Thymus (tissue), 11 donors: Measurements from ENCODE around the gene PUM2. TPM values are rescaled to one million over a fixed set of nuclear protein-coding genes. Genes with fewer than 3 reads are reported as not detected.

Source experiments
- DNase-seq, 9 donors: peaks; one replicate each; pipeline ENCODE4 v3.0.0-alpha.2; 2013; ENCODE audit warnings: low spot score in 9 of 9, low read depth in 6 of 9, missing footprints in 1 of 9
- H3K27ac ChIP-seq, 2 donors: one replicate each; pipeline ENCODE4 v1.5.1; 2013; ENCODE audit warnings: control low read depth in 1 of 2, low read depth in 1 of 2, low read length in 1 of 2, mild to moderate bottlenecking in 1 of 2, moderate library complexity in 1 of 2
- H3K27me3 ChIP-seq, 2 donors: one replicate each; pipeline ENCODE4 v1.5.1; 2013; ENCODE audit warnings: low read length in 1 of 2; ENCODE audit not compliant: control insufficient read depth in 2 of 2, insufficient read depth in 1 of 2
- H3K36me3 ChIP-seq, 2 donors: one replicate each; pipeline ENCODE4 v1.5.1; 2013; ENCODE audit warnings: low read length in 1 of 2, mild to moderate bottlenecking in 1 of 2, moderate library complexity in 1 of 2; ENCODE audit not compliant: control insufficient read depth in 2 of 2, insufficient read depth in 2 of 2
- H3K4me1 ChIP-seq, 2 donors: one replicate each; pipeline ENCODE4 v1.5.1; 2013; ENCODE audit warnings: low read length in 2 of 2; ENCODE audit not compliant: control insufficient read depth in 2 of 2, insufficient read depth in 2 of 2
- H3K4me3 ChIP-seq, 2 donors: one replicate each; pipeline ENCODE4 v1.5.1; 2013; ENCODE audit warnings: low read length in 2 of 2, control low read depth in 1 of 2, mild to moderate bottlenecking in 1 of 2
- H3K9me3 ChIP-seq, 2 donors: one replicate each; pipeline ENCODE4 v1.5.1; 2013; ENCODE audit warnings: low read length in 1 of 2, mild to moderate bottlenecking in 1 of 2; ENCODE audit not compliant: control insufficient read depth in 2 of 2, insufficient read depth in 1 of 2
- WGBS: extraction: QIAGEN DNeasy Blood & Tissue Kit; methylation state at CpG from one replicate; pipeline ENCODE4 v1.1.7; 2013; 5-methylcytosine and 5-hydroxymethylcytosine counted together
- polyA plus RNA-seq: library from polyadenylated mRNA; stranded (reverse); fragments of 200-250 nt; gene quantifications from one replicate; pipeline ENCODE4 v1.2.3, GENCODE V29; 2013
- total RNA-seq: library from RNA; stranded (reverse); fragments of 120-200 nt; gene quantifications from one replicate; pipeline ENCODE4 v1.2.4, GENCODE V29; 2013
- donor health status: healthy.

The PUM2 gene
- total and polyA plus RNA-seq, 2 donors: 40.2 to 66.8 TPM

GRCh38 chr2:20222769-20223406, 127.8 kb downstream of the PUM2 start:
- no peak for DNase-seq
- H3K36me3 ChIP-seq: no peaks in the 10 kb centered on the region
- no peaks in the 10 kb centered on the region for H3K9me3 ChIP-seq
- no peak overlapping the region for H3K4me3 ChIP-seq
- H3K27ac ChIP-seq: peak overlapping the region in 1 of 2 donors; percentile 8
- peaks cover 48 to 77% of the 10 kb centered on the region in 2 donors for H3K27me3 ChIP-seq
- peaks cover 2 to 17% of the 10 kb centered on the region in 2 donors for H3K4me1 ChIP-seq
- WGBS: 41% methylated on average over 21 of the region's 21 CpGs

DNA sequence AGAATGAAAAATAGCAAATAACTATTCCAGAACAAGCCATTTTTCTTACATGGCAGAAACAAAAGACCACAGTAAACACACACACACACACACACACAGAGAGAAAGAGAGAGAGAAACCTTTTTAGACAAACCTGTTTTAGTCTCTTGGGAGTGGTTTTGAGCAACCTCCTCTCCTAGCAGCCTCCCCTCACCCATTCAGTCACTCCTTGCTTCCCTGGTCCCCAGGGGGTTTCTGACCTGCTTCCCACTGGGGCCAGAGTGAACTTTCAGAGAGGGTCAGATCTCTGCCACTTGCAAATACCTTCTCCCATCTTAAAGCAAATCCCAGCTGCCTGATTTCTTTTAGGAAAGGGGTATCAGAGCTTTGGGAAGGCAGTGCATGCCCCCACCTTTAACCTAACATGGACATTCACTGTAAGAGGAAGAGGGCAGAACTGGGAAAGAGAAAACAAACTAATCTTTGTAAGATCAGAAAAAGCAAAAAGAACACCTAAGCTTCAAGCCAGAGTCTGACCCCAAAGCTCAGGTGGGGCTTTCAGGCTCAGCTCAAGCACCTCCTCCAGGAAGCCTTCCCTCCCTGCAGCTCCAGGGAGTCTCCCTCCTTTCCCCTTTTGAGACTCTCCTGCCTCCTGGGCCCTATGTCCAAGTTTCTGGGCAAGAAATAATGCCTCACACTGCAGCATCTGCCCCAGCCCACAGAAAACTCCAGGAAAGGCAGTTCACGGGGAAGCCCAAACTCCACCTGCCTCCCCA, 128.5 kb downstream of the PUM2 start:
- H3K27me3 ChIP-seq: peaks cover 45 to 74% of the 10 kb centered on the region in 2 donors
- WGBS: 95% methylated on average over 1 of the region's 1 CpG
- H3K9me3 ChIP-seq: no peaks in the 10 kb centered on the region
- H3K4me1 ChIP-seq: peaks cover 2 to 17% of the 10 kb centered on the region in 2 donors
- H3K4me3 ChIP-seq: no peak overlapping the region
- DNase-seq: no peak
- no peaks in the 10 kb centered on the region for H3K36me3 ChIP-seq
- peak overlapping the region in 1 of 2 donors; percentile 8 for H3K27ac ChIP-seq

GRCh38 chr2:20221555-20221973, 129.1 kb downstream of the PUM2 start:
- H3K9me3 ChIP-seq: no peaks in the 10 kb centered on the region
- DNase-seq: no peak
- peaks cover 44 to 69% of the 10 kb centered on the region in 2 donors for H3K27me3 ChIP-seq
- peak overlapping the region in 1 of 2 donors; percentile 8 for H3K27ac ChIP-seq
- no peak overlapping the region for H3K4me3 ChIP-seq
- no peaks in the 10 kb centered on the region for H3K36me3 ChIP-seq
- peaks cover 2 to 17% of the 10 kb centered on the region in 2 donors for H3K4me1 ChIP-seq
- WGBS: 90% methylated on average over 3 of the region's 3 CpGs

- Histone ChIP-seq H3K27ac (no peak overlapping the region), H3K4me1 (peaks cover 2 to 22% of the 10 kb centered on the region in 2 donors), H3K27me3 (peaks cover 39 to 63% of the 10 kb centered on the region in 2 donors), H3K4me3 (no peak overlapping the region), H3K9me3 (no peaks in the 10 kb centered on the region), H3K36me3 (no peaks in the 10 kb centered on the region)
- no peak for DNase-seq
- 83% methylated on average over 3 of the region's 3 CpGs for WGBS
Observed at GRCh38 chr2:20220806-20221554, 129.7 kb downstream of the PUM2 start.

DNA sequence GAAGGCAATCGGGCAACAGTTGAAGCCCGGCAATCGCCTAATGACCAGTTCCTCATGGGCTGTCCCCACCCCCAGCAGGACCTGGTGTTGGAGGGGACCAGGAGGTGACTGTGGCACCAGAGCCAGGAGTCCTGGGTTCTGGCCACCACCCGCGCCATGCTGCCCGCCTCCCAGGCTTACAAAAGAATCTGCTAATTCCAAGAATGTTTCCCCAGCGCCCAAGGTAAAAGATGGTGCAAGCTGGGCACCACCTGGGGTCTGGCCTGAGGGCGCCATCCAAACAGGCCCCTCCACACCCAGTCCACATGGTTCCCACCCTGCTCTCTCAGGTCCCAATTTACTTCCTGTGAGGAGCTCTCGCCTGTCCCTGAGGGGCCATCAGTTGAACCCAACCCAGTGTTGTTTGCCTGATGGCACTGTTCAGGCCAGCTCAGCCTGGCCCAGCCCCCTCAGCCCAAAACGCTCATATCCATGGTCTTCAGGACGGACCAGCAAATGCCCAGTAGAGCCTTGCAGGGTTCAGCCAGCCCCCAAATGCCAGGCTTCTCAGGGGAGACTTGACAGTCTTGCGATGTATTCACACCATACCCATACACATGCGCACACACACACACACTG, 130.8 kb downstream of the PUM2 start:
- DNase-seq: no peak
- peaks cover 2 to 12% of the 10 kb centered on the region in 2 donors for H3K4me1 ChIP-seq

GRCh38 chr2:20218331-20219320, 132.0 kb downstream of the PUM2 start:
- no peaks in the 10 kb centered on the region for H3K9me3 ChIP-seq
- no peak overlapping the region for H3K4me3 ChIP-seq
- DNase-seq: no peak
- H3K36me3 ChIP-seq: no peaks in the 10 kb centered on the region
- 95% methylated on average over 20 of the region's 20 CpGs for WGBS
- H3K27ac ChIP-seq: no peak overlapping the region
- H3K27me3 ChIP-seq: peaks cover 20 to 41% of the 10 kb centered on the region in 2 donors
- H3K4me1 ChIP-seq: peaks cover 0 to 18% of the 10 kb centered on the region in 2 donors

More for the DNA sequence above, 130.8 kb downstream of the PUM2 start:
- peaks cover 32 to 52% of the 10 kb centered on the region in 2 donors for H3K27me3 ChIP-seq
- no peak overlapping the region for H3K27ac ChIP-seq
- 97% methylated on average over 13 of the region's 13 CpGs for WGBS
- H3K4me3 ChIP-seq: no peak overlapping the region
- no peaks in the 10 kb centered on the region for H3K9me3 ChIP-seq
- H3K36me3 ChIP-seq: no peaks in the 10 kb centered on the region

DNA sequence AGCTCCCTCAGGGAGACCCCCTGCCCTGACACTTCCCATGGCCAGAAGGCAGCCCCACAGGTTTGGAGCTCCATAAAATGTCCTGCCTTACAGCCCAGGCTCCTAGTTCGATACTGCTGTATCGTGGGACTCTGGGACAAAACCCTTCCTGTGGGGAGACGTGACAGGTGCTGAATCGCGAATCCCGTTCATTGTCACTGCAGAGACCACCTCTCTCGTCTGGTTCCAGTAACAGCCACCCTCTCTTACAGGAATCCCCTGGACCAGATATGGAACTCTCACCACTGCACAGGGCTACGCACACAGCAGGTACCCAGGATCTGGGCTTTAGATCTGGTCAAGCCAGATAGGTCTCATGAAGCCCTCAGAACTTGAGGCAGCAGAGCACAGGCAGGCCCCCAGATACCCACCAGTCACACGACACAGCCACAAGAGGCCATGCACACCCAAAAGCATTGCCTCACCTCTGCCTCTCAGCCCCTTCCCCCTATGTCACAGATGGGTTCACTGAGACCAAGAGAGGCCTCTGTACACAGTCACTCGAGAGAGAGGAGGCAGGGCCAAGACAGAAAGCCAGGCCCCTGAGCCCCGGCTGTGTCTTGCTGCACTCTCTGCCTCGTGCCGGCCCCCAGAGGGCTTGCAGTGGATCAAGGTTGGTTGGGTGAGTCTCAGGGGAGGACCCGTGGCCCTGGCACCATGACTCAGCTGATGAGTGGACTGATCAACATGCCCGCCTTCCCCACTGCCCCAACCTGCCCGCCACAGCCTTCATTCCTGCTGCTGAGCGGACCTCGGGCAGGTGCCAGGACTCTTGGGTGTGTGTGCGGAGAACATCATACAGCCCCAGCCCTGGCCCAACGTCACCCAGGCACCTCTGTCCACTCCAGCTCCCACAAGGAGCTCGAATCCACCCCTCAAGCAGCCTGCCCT, 133.3 kb downstream of the PUM2 start:
- WGBS: 92% methylated on average over 21 of the region's 21 CpGs
- no peak for DNase-seq
- Histone ChIP-seq H3K9me3 (no peaks in the 10 kb centered on the region), H3K27ac (no peak overlapping the region), H3K4me1 (peaks cover 0 to 28% of the 10 kb centered on the region in 2 donors), H3K36me3 (no peaks in the 10 kb centered on the region), H3K4me3 (no peak overlapping the region), H3K27me3 (peaks cover 7 to 27% of the 10 kb centered on the region in 2 donors)
